Measurements from ENCODE around the gene SLC25A1. TPM values are rescaled to one million over a fixed set of nuclear protein-coding genes. Genes with fewer than 3 reads are reported as not detected.

The SLC25A1 gene
- total RNA-seq, 1 donor from 2014 or later = 22.2 TPM

DNA sequence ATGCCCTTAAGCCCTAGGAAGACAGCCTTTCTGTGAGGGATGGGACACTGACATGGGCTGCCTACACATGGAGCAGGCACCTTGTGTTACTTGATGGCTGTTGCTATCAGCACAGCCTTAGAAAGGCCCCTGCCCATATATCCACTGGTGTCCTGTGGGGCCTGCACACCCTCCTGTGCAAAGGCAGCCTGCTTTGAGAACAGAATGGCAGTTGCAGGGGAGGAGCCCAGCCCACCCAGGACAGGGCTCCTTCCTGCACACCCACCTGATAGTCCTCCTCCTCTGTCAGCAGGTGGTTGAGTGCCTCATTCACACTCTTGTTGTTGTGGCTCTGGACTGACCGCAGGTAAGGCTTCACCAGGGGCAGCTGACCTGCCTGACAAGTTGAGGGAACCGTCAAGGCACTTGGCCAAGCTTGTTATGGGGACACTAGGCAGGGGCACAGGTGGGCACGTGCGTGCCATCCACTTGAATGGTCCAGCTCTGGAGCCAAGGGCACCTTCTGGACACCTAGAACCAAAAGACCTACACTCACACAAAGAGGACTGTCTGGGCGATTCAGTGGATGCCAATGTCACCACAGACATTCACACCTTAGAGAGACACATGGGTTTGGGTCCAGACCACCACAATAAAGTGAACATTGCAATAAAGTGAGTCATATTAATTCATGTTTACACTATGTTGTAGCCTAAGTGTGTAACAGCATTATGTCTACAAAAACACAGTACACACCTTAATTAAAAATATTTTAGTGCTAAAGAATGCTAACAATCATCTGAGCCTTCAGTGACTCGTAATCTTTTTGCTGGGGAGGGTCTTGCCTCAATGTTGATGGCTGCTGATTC, 9.4 kb upstream of the SLC25A1 start:
- intact Hi-C loops (cut with DNase I) = no loop called here
- DNase-seq (ENCODE audit: low spot score) = no peak

GRCh38 chr22:19184276-19184997, 5.9 kb upstream of the SLC25A1 start:
- intact Hi-C loops (cut with DNase I) = no loop called here

GRCh38 chr22:19183216-19183615, 4.7 kb upstream of the SLC25A1 start:
- no peak for DNase-seq (ENCODE audit: low spot score)
- intact Hi-C loops (cut with DNase I) = loop anchor here (2.0 kb wide), 1 partner anchor 20 kb away; no protein-coding TSS in a partner anchor

More at GRCh38 chr22:19184276-19184997, 5.9 kb upstream of the SLC25A1 start:
- no peak for DNase-seq (ENCODE audit: low spot score)

- no peak for DNase-seq (ENCODE audit: low spot score)
- intact Hi-C loops (cut with DNase I) = loop anchor here (2.0 kb wide), 1 partner anchor 20 kb away; no protein-coding TSS in a partner anchor
Measured at GRCh38 chr22:19182472-19183157, 4.1 kb upstream of the SLC25A1 start.

- no peak for DNase-seq (ENCODE audit: low spot score)
- intact Hi-C loops (cut with DNase I) = loop anchor here (2.0 kb wide), 1 partner anchor 19 kb away; no protein-coding TSS in a partner anchor
Measured at GRCh38 chr22:19181786-19182471, 3.4 kb upstream of the SLC25A1 start.

- DNase-seq (ENCODE audit: low spot score) = no peak
- intact Hi-C loops (cut with DNase I) = no loop called here
Measured at GRCh38 chr22:19180740-19181410, 2.3 kb upstream of the SLC25A1 start.

- DNase-seq (ENCODE audit: low spot score) = no peak
- intact Hi-C loops (cut with DNase I) = no loop called here
Measured at GRCh38 chr22:19180234-19180633, 1.7 kb upstream of the SLC25A1 start.

GRCh38 chr22:19179497-19180048, 1.0 kb upstream of the SLC25A1 start:
- DNase-seq (ENCODE audit: low spot score) = no peak
- intact Hi-C loops (cut with DNase I) = loop anchor here (2.0 to 5.0 kb wide), 4 partner anchors 35 to 268 kb away; partner anchors contain the start of genes C22orf39, CLTCL1, DGCR2 and ESS2

DNA sequence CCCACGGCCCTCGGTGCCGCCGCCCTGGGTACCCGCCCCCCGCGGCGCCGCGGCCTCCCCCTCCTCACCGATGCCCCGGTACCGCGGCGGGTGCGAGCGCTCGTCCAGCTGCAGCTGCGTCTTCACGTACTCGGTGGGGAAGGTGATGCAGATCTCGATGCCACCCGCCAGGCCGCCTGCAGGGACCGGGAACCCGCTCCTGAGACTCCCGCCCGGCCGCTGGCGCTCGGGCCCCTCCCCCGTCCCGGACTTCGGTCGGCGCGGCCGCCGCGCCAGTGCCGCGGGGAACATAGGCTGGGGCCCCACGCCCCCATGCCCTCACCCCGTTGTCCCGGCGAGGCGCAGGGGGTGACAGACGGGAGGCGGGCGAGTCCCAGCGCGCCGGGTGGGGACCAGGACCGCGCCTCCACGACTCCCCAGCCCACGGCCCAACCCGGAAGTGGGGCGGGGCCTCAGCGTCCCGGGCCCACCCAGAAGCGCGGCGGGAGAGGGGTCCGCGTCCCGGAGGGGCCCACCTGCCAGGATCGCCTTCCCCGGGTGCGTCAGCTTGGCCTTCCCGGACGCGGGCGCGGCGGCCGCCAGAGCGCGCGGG, 375 bp downstream of the SLC25A1 start:
- no peak for DNase-seq (ENCODE audit: low spot score)
- intact Hi-C loops (cut with DNase I) = loop anchor here (2.0 to 5.0 kb wide), 4 partner anchors 33 to 269 kb away; partner anchors contain the start of genes C22orf39, CLTCL1, DGCR2 and ESS2

DNA sequence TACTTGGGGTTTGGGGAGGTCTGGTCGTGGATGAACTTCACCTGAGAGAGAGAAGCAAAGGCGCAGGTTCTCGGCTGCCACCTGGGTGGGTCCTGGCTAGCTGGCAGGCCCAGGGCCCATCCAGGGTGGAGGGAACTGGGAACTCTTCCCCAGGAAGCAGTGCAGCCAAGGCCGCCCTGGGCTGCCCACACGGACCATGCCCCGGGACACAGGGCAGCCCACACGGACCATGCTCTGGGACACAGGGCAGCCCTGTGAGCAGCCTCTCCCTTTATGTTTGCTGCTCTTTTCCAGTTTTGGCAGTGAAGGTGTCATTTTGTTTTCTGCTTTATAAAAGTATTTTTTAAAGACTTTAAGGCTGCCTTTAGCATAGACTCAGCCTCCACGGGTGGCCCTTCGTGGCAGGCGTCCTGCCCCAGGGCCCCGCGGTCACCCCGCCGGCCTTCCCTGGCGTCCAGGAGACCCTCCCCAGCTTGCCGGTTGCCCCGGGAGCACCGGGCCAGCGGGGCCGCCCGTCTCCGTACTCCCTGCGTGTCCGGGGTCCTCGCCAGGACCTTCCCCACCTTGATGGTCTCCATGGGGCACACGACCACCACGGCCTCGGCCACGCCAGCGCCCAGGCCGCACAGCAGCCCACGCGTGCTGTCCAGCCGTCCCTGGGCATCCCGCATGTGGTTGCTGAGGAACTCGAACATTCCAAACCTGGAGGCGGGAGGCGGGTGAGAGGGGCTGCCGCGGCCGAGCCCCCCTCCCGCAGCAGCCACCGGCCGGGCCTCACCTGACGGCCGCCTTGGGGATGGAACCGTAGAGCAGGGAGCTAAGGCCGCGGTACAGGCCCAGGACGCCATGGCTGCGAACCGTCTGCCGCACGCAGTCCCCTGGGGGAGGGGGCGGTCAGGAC, 1.1 kb downstream of the SLC25A1 start:
- DNase-seq (ENCODE audit: low spot score) = no peak
- intact Hi-C loops (cut with DNase I) = loop anchor here (2.0 to 5.0 kb wide), 4 partner anchors 33 to 270 kb away; partner anchors contain the start of genes C22orf39, CLTCL1, DGCR2 and ESS2

DNA sequence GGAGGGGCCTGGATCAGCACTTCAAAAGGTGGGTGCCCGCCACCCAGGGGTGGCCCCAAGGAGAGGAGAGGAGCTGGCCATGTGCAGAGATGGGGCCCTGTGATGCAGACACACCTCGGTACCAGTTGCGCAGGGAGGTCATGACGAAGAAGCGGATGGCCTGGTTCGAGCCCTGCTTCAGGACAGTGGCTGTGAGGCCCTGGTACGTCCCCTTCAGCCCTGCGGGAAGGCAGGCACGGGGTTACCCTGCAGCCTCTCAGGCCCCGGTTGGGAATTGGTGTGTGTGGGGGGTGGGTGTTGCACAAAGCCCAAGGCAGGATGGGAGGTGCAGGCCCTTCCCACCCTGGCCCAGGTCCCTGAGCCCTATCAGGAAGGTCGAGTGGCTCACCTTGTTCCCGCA, 1.8 kb downstream of the SLC25A1 start:
- no peak for DNase-seq (ENCODE audit: low spot score)
- intact Hi-C loops (cut with DNase I) = loop anchor here (5.0 kb wide), 3 partner anchors 54 to 271 kb away; partner anchors contain the start of genes C22orf39, CLTCL1 and DGCR2

DNA sequence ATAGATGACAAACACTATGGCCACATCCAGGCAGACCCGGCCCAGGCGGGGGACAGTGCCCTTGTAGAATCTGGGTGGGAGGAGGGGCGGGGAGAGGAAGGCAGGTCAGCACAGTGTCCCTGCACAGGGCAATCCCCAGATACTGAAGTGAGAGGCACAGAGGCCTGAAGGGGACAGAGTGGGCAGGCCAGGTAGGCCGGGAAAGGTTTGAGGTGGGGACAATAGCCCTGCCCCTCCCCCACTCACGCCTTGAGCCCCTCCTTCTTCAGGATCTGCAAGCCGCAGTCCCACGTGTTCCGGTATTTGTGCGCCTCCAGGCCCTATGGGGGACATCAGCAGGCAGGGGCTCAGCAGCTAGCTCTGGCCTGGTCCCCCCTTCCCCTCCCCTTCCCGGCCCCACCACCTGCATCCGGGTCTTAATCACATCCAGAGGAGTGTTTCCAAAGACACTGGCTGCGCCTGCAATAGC, 2.3 kb downstream of the SLC25A1 start:
- DNase-seq (ENCODE audit: low spot score) = no peak
- intact Hi-C loops (cut with DNase I) = loop anchor here (5.0 kb wide), 3 partner anchors 54 to 271 kb away; partner anchors contain the start of genes C22orf39, CLTCL1 and DGCR2

- intact Hi-C loops (cut with DNase I) = loop anchor here (5.0 kb wide), 3 partner anchors 53 to 272 kb away; partner anchors contain the start of genes C22orf39, CLTCL1 and DGCR2
Measured at GRCh38 chr22:19175602-19176174, 2.8 kb downstream of the SLC25A1 start.

GRCh38 chr22:19175026-19175601, 3.4 kb downstream of the SLC25A1 start:
- DNase-seq (ENCODE audit: low spot score) = no peak
- intact Hi-C loops (cut with DNase I) = loop anchor here (5.0 kb wide), 3 partner anchors 53 to 272 kb away; partner anchors contain the start of genes C22orf39, CLTCL1 and DGCR2

More at GRCh38 chr22:19175602-19176174, 2.8 kb downstream of the SLC25A1 start:
- DNase-seq (ENCODE audit: low spot score) = no peak

Measured in cardiac septum (tissue), 1 donor.